PFSK-1 (cell line): Measurements from ENCODE around the gene LIG3.

ENCODE experiments used
- FOXP2 ChIP-seq: optimal IDR thresholded peaks from 2 replicates; pipeline ENCODE3; 2011; ENCODE audit warnings: borderline replicate concordance, control low read depth, inconsistent platforms; ENCODE audit not compliant: insufficient read depth; ENCODE audit errors: extremely low read length, extremely low read depth
- POLR2AphosphoS5 ChIP-seq: IDR thresholded peaks from 2 replicates; pipeline ENCODE4 v1.6.1; 2012; ENCODE audit warnings: low read depth, mild to moderate bottlenecking, control low read depth, low read length, moderate library complexity
- REST ChIP-seq, 2 experiments: IDR thresholded peaks; 2 replicates each; pipeline versions ENCODE4 v1.6.1 to v1.8.0; 2011 to 2012; ENCODE audit warnings: low read depth in 2 of 2, low read length in 2 of 2, control low read depth in 1 of 2, inconsistent platforms in 1 of 2, mild to moderate bottlenecking in 1 of 2, moderate library complexity in 1 of 2; ENCODE audit not compliant: insufficient read depth in 1 of 2
- SIN3A ChIP-seq: IDR thresholded peaks from 2 replicates; pipeline ENCODE4 v1.6.1; 2012; ENCODE audit warnings: mild to moderate bottlenecking, low read length, moderate library complexity, borderline replicate concordance; ENCODE audit not compliant: insufficient read depth
- TAF1 ChIP-seq: IDR thresholded peaks from 2 replicates; pipeline ENCODE4 v1.6.1; 2012; ENCODE audit warnings: low read length, control low read depth, borderline replicate concordance; ENCODE audit not compliant: insufficient read depth

LIG3 gene

DNA sequence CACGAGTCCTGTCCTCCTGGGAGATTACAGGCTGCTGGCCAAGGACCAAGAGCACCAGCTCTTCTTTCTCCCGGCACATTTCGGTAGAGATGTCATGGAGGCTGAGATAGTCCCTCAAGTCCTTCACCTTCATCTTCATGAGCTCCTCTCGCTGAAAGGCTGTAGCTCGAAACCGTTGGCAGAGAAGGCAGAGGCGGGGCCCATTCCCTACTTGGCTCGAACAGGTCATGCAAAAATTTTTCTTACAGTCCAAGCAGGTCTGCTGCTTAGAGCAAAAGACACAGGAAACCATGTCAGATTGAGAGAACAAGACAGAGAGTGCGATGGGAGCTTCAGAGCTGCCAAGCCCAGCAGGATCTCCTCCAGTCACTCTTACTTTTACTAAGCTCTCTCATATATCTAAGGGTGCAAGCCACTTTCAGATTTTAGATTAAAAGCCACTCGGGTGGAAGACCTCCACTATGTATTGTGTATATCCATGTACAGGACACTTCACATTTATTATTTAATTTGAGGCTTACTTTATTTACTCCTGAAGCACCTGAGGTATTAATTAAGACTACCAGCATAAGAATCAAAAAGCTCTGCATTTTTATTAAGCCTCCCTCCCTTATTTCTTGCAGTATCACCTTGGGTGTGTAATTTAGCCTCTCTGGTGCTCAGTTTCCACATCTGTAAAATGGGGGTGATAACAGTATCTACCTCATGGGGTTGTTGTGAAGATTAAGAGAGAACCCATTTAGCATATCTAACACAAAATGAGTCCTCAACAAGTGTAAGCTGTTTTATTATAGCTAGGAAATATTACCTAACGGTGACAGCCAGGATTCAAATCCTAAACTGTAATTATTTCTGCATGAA is 41.4 kb downstream of the LIG3 start:
- TF ChIP-seq POLR2AphosphoS5 (no peak), TAF1 (no peak), FOXP2 (no peak), REST (IDR thresholded peaks at IDR 0.05; ENCODE audit: insufficient read depth in 1 of 2, low read depth in 2 of 2, low read length in 2 of 2) (no peak), SIN3A (no peak)

GRCh38 chr17:35022536-35023063 is 42.3 kb downstream of the LIG3 start:
- TF ChIP-seq TAF1, result peak; percentile 39; the same call in 1 of the 2 replicates
- no peak for TF ChIP-seq POLR2AphosphoS5
- TF ChIP-seq REST (IDR thresholded peaks at IDR 0.05; ENCODE audit: insufficient read depth in 1 of 2, low read depth in 2 of 2, low read length in 2 of 2), result no peak
- TF ChIP-seq SIN3A, result no peak
- peak; percentile 85 for TF ChIP-seq FOXP2

- no peak for TF ChIP-seq POLR2AphosphoS5
- no peak for TF ChIP-seq SIN3A
- TF ChIP-seq REST (IDR thresholded peaks at IDR 0.05; ENCODE audit: insufficient read depth in 1 of 2, low read depth in 2 of 2, low read length in 2 of 2), result no peak
- no peak for TF ChIP-seq FOXP2
- TF ChIP-seq TAF1, result no peak
Observed at GRCh38 chr17:35023538-35023937, 43.2 kb downstream of the LIG3 start.

DNA sequence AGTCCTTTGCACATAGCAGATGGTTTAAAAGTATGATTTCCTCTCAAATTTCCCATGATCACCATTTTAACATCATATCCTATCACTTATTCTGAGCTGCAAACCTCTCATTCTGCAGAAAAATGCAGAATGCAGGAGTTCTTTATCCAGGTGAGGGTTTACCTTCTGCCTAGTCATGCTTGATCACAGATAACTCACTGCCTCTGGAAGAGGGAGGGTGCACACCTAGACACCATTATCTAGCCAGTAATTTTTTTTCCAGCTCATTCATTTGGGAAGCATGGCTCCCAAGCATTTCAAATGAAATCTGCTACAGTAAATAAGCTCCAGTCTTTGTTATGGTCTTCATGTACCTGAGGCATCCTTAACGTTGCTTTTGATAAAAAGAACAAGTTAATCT is 45.2 kb downstream of the LIG3 start:
- TF ChIP-seq REST (IDR thresholded peaks at IDR 0.05; ENCODE audit: insufficient read depth in 1 of 2, low read depth in 2 of 2, low read length in 2 of 2) (no peak), SIN3A (no peak), POLR2AphosphoS5 (no peak), TAF1 (no peak), FOXP2 (no peak)
